HL-60 (cell line): Measurements from ENCODE around the gene RBM33.

Experiments
- CTCF ChIP-seq: IDR thresholded peaks from one replicate; pipeline ENCODE4 v1.5.1; 2011; ENCODE audit warnings: low read length, control low read depth, inconsistent platforms; ENCODE audit not compliant: insufficient read depth
- GABPA ChIP-seq: IDR thresholded peaks from 2 replicates; pipeline ENCODE4 v1.6.1; 2012; ENCODE audit warnings: low read depth
- POLR2AphosphoS5 ChIP-seq: IDR thresholded peaks from 2 replicates; pipeline ENCODE4 v1.6.1; 2012; ENCODE audit warnings: low read depth
- REST ChIP-seq: IDR thresholded peaks from 2 replicates; pipeline ENCODE4 v1.6.1; 2012; ENCODE audit warnings: low read depth; ENCODE audit not compliant: insufficient replicate concordance

GRCh38 chr7:155798673-155799439 is 154.4 kb downstream of the RBM33 start:
- TF ChIP-seq CTCF (no peak), POLR2AphosphoS5 (no peak), GABPA (no peak), REST (no peak)
